Measurements from ENCODE around the gene ATP8B3.

The ATP8B3 gene

DNA sequence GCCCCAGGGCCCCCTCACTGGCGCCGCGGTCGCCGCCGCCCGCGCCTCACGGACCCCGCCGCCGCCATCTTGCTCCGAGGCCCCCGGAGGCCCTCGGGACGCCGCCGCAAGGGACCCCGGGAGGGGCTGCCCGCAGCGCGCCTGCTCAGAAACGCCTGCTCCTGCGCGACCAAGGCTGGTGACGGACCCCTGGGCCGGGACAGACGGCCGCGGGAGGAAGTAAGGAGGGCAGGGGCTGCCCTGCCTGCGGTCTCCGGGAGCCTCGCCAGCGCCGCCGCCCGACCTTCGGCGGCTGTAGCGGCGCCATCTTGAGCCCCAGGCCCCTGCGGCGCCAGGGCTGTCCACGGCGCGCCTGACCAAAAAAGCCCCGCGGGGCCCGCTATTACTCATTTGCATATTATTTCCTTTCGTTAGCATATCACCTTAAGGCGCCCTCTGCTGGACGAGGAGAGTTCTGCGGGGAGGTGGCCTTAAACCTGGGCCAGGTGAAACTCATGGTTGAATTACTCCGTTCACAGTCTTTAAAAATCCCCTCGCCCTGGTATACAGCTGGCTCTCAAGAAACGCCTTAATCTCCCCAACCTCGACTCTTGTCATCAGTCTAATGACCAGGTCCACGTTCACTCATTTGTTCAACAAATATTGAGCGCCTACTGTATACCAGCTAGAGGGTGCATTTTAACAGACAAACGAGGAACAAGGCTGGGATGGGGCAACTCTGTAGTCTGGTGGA is 36.5 kb upstream of the ATP8B3 start, which contains the start of gene REXO1 (continued):
- TF ChIP-seq, protein P1, sequence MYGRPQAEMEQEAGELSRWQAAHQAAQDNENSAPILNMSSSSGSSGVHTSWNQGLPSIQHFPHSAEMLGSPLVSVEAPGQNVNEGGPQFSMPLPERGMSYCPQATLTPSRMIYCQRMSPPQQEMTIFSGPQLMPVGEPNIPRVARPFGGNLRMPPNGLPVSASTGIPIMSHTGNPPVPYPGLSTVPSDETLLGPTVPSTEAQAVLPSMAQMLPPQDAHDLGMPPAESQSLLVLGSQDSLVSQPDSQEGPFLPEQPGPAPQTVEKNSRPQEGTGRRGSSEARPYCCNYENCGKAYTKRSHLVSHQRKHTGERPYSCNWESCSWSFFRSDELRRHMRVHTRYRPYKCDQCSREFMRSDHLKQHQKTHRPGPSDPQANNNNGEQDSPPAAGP (tag by site-specific recombination; IDR thresholded peaks at IDR 0.05) = peak; percentile 80
- TF ChIP-seq ZNF2 (tag by site-specific recombination; IDR thresholded peaks at IDR 0.05) (peak; percentile 64), ZNF654 (tag by site-specific recombination; IDR thresholded peaks at IDR 0.05; ENCODE audit: low read depth) (peak; percentile 25; the same call in 1 of the 2 replicates), SP2 (tag by site-specific recombination; IDR thresholded peaks at IDR 0.05) (peak; percentile 24; the same call in 1 of the 2 replicates), YY1 (tag by site-specific recombination; IDR thresholded peaks at IDR 0.05) (peak; percentile 99), ZEB2 (tag by site-specific recombination; IDR thresholded peaks at IDR 0.05) (peak; percentile 96), KLF16 (tag by site-specific recombination; IDR thresholded peaks at IDR 0.05) (peak; percentile 50; the same call in 1 of the 2 replicates), YY2 (tag by site-specific recombination; IDR thresholded peaks at IDR 0.05) (peak; percentile 99), ZNF530 (tag by site-specific recombination; IDR thresholded peaks at IDR 0.05; ENCODE audit: low read depth) (no peak), ZBTB48 (tag by site-specific recombination; IDR thresholded peaks at IDR 0.05) (peak; percentile 53; the same call in 1 of the 2 replicates), ZNF610 (tag by site-specific recombination; IDR thresholded peaks at IDR 0.05; ENCODE audit: borderline replicate concordance) (no peak), ZBTB8A (tag by site-specific recombination; IDR thresholded peaks at IDR 0.05) (peak; percentile 24; the same call in 1 of the 2 replicates), ZNF121 (tag by site-specific recombination; IDR thresholded peaks at IDR 0.05) (peak; percentile 35; the same call in 1 of the 2 replicates), PRDM1 (tag by site-specific recombination; IDR thresholded peaks at IDR 0.05) (no peak), TCF7L2 (IDR thresholded peaks at IDR 0.05; ENCODE audit: borderline replicate concordance, low read depth, low read length) (no peak), ZNF792 (tag by site-specific recombination; IDR thresholded peaks at IDR 0.05) (peak; percentile 100), ZNF335 (tag by site-specific recombination; conservative IDR thresholded peaks at IDR 0.05) (peak; percentile 99), ZNF76 (tag by site-specific recombination; IDR thresholded peaks at IDR 0.05; ENCODE audit: borderline replicate concordance, low read depth) (peak; percentile 97), ZNF24 (tag by site-specific recombination; IDR thresholded peaks at IDR 0.05) (0 out of 2 replicates have a peak, but pooled peaks have one; percentile 62), ZFP37 (tag by site-specific recombination; IDR thresholded peaks at IDR 0.05) (peak; percentile 17; the same call in 1 of the 2 replicates), ZNF843 (tag by site-specific recombination; IDR thresholded peaks at IDR 0.05) (peak; percentile 61), KLF10 (tag by site-specific recombination; IDR thresholded peaks at IDR 0.05) (peak; percentile 61; the same call in 1 of the 2 replicates), GLIS1 (tag by site-specific recombination; IDR thresholded peaks at IDR 0.05) (peak; percentile 63)
- TF ChIP-seq, protein P2, sequence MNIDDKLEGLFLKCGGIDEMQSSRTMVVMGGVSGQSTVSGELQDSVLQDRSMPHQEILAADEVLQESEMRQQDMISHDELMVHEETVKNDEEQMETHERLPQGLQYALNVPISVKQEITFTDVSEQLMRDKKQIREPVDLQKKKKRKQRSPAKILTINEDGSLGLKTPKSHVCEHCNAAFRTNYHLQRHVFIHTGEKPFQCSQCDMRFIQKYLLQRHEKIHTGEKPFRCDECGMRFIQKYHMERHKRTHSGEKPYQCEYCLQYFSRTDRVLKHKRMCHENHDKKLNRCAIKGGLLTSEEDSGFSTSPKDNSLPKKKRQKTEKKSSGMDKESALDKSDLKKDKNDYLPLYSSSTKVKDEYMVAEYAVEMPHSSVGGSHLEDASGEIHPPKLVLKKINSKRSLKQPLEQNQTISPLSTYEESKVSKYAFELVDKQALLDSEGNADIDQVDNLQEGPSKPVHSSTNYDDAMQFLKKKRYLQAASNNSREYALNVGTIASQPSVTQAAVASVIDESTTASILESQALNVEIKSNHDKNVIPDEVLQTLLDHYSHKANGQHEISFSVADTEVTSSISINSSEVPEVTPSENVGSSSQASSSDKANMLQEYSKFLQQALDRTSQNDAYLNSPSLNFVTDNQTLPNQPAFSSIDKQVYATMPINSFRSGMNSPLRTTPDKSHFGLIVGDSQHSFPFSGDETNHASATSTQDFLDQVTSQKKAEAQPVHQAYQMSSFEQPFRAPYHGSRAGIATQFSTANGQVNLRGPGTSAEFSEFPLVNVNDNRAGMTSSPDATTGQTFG (tag by site-specific recombination; IDR thresholded peaks at IDR 0.05; ENCODE audit: borderline replicate concordance) = 0 out of 2 replicates have a peak, but pooled peaks have one; percentile 46
- TF ChIP-seq, protein P3, sequence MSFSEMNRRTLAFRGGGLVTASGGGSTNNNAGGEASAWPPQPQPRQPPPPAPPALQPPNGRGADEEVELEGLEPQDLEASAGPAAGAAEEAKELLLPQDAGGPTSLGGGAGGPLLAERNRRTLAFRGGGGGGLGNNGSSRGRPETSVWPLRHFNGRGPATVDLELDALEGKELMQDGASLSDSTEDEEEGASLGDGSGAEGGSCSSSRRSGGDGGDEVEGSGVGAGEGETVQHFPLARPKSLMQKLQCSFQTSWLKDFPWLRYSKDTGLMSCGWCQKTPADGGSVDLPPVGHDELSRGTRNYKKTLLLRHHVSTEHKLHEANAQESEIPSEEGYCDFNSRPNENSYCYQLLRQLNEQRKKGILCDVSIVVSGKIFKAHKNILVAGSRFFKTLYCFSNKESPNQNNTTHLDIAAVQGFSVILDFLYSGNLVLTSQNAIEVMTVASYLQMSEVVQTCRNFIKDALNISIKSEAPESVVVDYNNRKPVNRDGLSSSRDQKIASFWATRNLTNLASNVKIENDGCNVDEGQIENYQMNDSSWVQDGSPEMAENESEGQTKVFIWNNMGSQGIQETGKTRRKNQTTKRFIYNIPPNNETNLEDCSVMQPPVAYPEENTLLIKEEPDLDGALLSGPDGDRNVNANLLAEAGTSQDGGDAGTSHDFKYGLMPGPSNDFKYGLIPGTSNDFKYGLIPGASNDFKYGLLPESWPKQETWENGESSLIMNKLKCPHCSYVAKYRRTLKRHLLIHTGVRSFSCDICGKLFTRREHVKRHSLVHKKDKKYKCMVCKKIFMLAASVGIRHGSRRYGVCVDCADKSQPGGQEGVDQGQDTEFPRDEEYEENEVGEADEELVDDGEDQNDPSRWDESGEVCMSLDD (tag by site-specific recombination; IDR thresholded peaks at IDR 0.05) = 0 out of 2 replicates have a peak, but pooled peaks have one; percentile 33
- TF ChIP-seq, protein P4, sequence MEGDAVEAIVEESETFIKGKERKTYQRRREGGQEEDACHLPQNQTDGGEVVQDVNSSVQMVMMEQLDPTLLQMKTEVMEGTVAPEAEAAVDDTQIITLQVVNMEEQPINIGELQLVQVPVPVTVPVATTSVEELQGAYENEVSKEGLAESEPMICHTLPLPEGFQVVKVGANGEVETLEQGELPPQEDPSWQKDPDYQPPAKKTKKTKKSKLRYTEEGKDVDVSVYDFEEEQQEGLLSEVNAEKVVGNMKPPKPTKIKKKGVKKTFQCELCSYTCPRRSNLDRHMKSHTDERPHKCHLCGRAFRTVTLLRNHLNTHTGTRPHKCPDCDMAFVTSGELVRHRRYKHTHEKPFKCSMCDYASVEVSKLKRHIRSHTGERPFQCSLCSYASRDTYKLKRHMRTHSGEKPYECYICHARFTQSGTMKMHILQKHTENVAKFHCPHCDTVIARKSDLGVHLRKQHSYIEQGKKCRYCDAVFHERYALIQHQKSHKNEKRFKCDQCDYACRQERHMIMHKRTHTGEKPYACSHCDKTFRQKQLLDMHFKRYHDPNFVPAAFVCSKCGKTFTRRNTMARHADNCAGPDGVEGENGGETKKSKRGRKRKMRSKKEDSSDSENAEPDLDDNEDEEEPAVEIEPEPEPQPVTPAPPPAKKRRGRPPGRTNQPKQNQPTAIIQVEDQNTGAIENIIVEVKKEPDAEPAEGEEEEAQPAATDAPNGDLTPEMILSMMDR (tag by site-specific recombination; IDR thresholded peaks at IDR 0.05) = peak; percentile 73
- TF ChIP-seq, protein P5, sequence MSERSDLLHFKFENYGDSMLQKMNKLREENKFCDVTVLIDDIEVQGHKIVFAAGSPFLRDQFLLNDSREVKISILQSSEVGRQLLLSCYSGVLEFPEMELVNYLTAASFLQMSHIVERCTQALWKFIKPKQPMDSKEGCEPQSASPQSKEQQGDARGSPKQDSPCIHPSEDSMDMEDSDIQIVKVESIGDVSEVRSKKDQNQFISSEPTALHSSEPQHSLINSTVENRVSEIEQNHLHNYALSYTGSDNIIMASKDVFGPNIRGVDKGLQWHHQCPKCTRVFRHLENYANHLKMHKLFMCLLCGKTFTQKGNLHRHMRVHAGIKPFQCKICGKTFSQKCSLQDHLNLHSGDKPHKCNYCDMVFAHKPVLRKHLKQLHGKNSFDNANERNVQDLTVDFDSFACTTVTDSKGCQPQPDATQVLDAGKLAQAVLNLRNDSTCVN (tag by site-specific recombination; optimal IDR thresholded peaks at IDR 0.05) = peak; percentile 36
- TF ChIP-seq, protein P6, sequence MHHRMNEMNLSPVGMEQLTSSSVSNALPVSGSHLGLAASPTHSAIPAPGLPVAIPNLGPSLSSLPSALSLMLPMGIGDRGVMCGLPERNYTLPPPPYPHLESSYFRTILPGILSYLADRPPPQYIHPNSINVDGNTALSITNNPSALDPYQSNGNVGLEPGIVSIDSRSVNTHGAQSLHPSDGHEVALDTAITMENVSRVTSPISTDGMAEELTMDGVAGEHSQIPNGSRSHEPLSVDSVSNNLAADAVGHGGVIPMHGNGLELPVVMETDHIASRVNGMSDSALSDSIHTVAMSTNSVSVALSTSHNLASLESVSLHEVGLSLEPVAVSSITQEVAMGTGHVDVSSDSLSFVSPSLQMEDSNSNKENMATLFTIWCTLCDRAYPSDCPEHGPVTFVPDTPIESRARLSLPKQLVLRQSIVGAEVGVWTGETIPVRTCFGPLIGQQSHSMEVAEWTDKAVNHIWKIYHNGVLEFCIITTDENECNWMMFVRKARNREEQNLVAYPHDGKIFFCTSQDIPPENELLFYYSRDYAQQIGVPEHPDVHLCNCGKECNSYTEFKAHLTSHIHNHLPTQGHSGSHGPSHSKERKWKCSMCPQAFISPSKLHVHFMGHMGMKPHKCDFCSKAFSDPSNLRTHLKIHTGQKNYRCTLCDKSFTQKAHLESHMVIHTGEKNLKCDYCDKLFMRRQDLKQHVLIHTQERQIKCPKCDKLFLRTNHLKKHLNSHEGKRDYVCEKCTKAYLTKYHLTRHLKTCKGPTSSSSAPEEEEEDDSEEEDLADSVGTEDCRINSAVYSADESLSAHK (tag by site-specific recombination; IDR thresholded peaks at IDR 0.05) = 0 out of 2 replicates have a peak, but pooled peaks have one; percentile 9

Data from HEK293 (cell line).